Effector CD8-positive, alpha-beta T cell (primary cell): ENCODE data around the gene ENTPD2.
A peak's percentile ranks its signal among the peaks of the same experiment; 100 is the strongest.

ENCODE experiments used
- DNase-seq: peaks from one replicate; lab custom pipeline; 2025; lab: John Stamatoyannopoulos, UW

ENTPD2 gene

GRCh38 chr9:137079401-137079787, 25.5 kb upstream of the ENTPD2 start:
- DNase-seq = no peak

- no peak for DNase-seq
Observed at GRCh38 chr9:137078701-137079400, 25.0 kb upstream of the ENTPD2 start.

GRCh38 chr9:137077758-137078693, 24.2 kb upstream of the ENTPD2 start:
- DNase-seq = peak; percentile 28

DNA sequence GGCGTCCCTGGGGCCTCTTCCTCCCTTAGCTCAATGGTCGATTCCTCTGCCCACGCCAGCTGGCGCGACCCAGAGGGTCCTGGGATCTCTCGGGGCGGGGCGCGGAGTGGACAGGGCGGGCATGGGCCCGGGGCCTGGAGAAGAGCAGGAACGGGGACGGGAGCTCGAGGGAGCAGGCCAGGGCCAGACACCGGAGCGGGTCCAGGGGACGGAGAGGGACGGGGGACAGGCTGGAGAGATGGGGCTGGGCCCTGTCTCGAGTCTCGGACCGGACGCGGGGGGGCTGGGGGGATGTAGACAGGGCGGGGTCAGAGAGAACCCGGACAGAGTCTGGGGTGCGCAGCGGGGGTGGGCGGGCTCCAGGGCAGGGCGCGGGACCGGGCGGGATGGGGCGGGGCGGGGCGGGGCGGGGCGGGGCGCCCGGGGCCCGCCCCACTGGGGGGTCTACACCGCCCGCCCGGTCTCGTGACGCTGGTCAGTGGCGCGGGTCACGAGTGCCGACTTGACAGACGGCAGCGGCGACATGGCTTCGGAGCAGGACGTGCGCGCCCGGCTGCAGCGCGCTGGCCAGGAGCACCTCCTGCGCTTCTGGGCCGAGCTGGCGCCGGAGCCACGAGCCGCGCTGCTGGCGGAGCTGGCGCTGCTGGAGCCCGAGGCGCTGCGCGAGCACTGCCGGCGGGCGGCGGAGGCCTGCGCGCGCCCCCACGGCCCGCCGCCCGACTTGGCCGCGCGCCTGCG, 23.3 kb upstream of the ENTPD2 start, which contains the start of gene UAP1L1:
UAP1L1 (plus strand) TSS at position 508 of the 738 bp plus-strand sequence; CDS start at position 524, 16 bp downstream.
- peak; percentile 37 for DNase-seq

GRCh38 chr9:137076636-137077009, 22.8 kb upstream of the ENTPD2 start:
- DNase-seq = no peak

DNA sequence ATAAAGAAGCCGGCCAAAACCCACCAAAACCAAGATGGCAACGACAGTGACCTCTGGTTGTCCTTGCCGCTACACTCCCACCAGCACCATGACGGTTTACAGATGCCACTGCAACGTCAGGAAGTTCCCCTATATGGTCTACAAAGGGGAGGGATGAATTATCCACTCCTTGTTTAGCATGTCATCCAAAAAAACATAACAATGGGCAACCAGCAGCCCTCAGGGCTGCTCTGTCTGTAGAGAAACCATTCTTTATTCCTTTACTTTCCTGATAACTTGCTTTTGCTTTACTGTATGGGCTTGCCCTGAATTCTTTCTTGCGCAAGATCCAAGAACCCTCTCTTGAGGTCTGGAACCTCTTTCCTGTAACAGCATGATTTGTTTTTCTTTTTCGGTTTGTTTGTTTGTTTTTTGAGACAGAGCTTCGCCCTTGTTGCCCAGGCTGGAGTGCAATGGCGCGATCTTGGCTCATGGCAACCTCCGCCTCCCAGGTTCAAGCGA, 21.5 kb upstream of the ENTPD2 start:
- DNase-seq = no peak

- no peak for DNase-seq
Observed at GRCh38 chr9:137074657-137075274, 20.9 kb upstream of the ENTPD2 start.

- no peak for DNase-seq
Observed at GRCh38 chr9:137073992-137074399, 20.1 kb upstream of the ENTPD2 start.

- DNase-seq = no peak
Observed at GRCh38 chr9:137071282-137071681, 17.4 kb upstream of the ENTPD2 start.

- DNase-seq = no peak
Observed at GRCh38 chr9:137070906-137071275, 17.0 kb upstream of the ENTPD2 start.

DNA sequence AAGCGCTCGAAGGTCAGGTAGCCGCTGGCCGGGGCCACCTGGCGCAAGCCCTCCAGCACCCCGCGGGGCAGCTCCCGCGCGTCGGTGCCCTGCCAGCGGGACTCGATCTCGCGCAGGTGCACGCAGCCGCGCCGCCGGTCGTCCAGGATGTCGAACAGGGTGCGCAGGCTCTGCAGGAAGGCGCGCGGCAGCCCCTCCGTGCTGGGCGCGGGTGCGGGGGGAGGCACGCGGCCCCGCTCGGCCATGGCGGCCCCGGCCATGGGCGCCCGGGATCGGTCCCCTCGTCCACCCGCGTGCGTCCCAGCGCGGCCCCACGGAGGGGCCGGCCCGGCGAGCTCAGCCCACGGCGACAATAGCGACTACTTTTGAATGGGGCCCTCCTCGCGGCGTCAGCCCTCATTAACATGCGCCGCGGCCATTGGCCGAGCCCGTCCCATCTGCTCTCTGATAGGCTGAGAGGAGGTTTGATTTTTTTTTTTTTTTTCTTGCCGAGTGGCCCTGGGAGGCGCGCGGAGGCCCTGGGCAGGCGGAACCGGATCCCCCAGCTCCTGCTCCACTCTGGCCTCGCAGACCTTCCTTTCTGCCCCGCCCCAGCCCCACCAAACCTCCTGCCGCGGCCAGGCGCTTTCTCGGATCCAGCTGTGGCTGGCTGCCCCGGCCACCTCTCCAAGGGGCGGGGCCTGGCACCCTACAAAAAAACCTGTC, 16.5 kb upstream of the ENTPD2 start, which contains the start of gene SAPCD2:
SAPCD2 (minus strand) TSS at position 357 of the 705 bp plus-strand sequence; CDS start at position 260, 97 bp downstream.
- peak; percentile 76 for DNase-seq

- no peak for DNase-seq
Observed at GRCh38 chr9:137069508-137070091, 15.7 kb upstream of the ENTPD2 start.

GRCh38 chr9:137068539-137069507, 15.0 kb upstream of the ENTPD2 start:
- DNase-seq = no peak

DNA sequence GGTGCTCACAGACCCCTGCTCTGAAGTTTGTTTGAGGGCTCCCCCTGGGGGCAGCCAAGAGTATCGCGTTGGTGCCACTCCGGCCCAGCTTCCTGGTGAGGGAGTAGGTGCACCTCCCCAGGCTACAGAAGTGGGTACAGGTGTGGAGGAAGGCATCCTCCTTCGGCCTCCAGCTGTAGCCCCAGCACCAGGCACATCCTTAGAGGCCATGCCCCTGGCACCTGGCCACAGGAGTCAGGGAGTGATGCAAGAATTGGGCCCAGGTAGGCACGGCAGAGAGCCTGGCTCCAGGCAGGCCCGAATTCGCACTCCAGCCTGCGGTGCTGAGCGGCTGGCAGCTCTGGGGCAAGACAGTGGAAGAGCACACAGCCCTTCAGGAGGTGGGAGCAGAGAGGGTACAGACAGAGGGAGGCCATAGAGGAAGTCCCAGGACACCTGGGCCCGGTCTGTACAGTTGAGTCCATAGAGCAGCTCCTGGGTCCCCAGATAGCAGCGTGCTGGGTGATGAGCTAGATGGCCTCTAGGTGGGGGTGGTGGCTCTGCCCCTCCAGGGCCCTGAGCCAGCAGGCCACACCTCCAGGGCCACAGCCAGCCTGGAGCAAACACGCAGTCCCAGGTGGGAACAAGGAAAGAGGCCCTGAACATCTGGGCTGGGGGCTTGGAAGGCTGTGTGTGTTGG, 14.1 kb upstream of the ENTPD2 start:
- DNase-seq = peak; percentile 76

DNA sequence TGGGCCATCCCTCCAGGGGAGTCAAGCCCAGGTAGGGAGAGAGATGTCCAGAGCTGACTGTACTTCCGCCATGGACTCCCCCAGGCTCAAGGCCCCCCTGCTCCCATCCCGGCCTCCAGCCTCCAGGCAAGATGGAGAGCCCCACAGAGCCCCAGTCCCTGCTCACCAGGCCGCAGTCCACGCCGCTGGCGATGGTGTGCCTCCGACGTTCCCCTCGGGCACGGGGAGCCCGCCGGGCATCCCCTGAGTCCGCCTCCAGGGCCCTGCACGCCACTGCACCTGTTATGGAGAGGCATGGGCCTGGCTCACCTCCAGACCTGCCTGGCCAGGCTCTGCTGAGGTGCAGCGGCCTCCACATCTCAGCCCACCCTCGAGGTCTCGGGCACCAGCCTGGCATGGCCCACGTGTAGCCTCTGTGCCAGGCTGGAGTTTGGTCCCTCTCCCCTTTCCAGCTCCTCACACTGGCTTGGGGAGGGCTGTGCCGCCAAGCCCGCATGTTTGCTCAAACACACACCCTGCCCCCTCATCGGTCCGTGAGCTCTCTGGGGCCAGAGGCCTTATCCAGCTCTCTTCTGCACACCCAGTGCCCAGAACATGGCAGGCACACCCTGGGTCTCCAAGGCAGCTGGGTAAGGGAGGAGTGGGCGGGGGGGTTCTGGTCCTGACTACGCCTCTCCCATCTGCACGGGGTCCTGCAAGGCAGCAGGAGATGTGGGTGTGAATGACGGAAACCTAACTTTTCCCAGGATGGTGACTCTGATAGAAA, 12.4 kb upstream of the ENTPD2 start:
- no peak for DNase-seq

DNA sequence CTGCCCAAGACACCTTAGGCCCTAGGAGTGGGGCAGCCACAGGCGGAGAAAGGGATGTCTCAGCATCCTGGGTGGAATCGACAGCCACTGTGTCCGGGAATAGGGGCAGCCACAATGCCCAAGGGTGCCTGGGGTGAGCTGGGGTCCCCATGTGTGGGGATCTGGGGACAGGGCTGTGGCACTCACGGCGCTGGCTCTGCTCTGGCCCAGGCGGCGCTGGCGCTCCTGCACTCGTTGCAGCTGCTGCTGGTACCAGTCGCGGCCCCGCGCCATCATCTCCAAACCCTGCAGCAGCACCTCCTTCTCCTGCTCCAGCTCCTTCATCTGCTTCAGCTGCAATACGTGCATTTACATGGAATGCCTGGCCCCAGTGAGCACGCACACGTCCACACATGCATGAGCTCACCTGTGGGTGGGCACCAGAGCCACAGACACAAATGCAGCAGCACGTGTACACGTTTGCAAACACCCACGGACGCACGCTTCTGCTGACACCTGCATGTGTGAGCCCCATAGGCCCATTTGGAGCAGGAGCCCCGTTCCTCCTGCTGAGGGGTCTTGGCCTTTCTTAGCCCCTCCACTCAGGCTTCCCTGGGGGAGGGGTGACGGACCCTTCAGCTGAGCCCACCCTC, 11.6 kb upstream of the ENTPD2 start:
- DNase-seq = no peak

GRCh38 chr9:137064880-137065164, 11.0 kb upstream of the ENTPD2 start:
- DNase-seq = no peak
